ENCODE data around the gene ARHGEF28. TPM values are rescaled to one million over a fixed set of nuclear protein-coding genes. Genes with fewer than 3 reads are reported as not detected.

The ARHGEF28 gene
- total RNA-seq, 1 donor from 2014 or later: 2.1 TPM

GRCh38 chr5:73623901-73624404 is 2.0 kb upstream of the ARHGEF28 start:
- H3K9me3 ChIP-seq (replicated peaks): no peaks in the 10 kb centered on the region
- H3K27me3 ChIP-seq (ENCODE audit: low read depth): peaks cover 24% of the 10 kb centered on the region
- peaks cover 19% of the 10 kb centered on the region for H3K4me1 ChIP-seq
- H3K27ac ChIP-seq (replicated peaks): no peak overlapping the region
- intact Hi-C loops (cut with micrococcal nuclease): no loop called here
- DNase-seq: no peak
- H3K4me3 ChIP-seq: no peak overlapping the region
- no peaks in the 10 kb centered on the region for H3K36me3 ChIP-seq
- no peak for TF ChIP-seq CTCF (IDR thresholded peaks at IDR 0.05; ENCODE audit: borderline replicate concordance)

DNA sequence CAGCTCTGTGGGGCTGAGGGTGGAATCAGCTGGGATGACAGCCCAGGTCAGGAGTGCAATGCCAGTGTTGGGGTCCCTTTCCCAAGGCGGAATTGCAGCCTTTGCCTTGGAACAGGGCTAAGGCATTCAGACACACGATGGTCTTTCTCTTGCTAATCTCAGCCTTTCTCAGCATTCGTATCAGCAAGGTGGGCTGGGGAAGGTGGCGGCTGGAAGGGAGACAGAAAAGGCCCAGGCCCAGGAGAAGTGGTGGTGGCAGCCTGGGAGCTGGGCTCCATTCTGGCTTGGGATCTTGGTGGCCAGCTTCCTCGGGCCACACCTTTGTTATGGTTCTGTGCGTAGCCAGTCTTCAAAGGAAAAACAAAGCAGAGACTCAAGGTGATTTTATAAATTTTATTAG is 1.1 kb upstream of the ARHGEF28 start:
- Histone ChIP-seq H3K27ac (replicated peaks) (peak overlapping the region; percentile 76), H3K36me3 (no peaks in the 10 kb centered on the region), H3K4me3 (peak overlapping the region; percentile 75), H3K9me3 (replicated peaks) (no peaks in the 10 kb centered on the region), H3K4me1 (peaks cover 19% of the 10 kb centered on the region), H3K27me3 (ENCODE audit: low read depth) (peaks cover 33% of the 10 kb centered on the region)
- no peak for TF ChIP-seq CTCF (IDR thresholded peaks at IDR 0.05; ENCODE audit: borderline replicate concordance)
- intact Hi-C loops (cut with micrococcal nuclease): no loop called here
- no peak for DNase-seq

DNA sequence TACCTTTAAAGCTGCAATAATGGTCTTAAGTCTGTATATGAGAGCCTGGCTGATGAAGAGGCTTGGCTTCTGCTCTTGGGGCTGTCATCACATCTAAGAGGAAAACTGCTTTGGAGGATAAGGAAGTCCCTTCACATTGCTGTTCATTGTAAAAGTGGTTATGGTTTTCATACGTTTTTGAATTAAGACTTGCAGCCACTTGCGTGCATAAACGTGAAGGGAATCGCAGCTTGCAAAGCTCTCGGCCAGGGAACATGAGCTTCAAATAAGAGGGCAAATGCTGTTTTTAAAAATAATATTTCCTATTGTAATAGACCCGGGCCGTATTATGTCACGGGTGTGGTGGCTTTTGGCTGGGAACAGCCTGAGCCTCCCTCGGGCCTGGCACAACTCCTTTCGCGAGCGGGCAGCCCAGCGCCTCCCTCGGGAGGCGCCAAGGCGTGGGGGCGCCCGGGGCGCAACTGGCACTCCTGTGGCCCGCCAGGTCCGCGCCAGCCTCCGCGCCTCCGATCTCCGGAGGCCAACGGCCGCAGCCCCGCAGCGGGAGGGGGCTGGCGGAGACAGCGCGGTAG is 538 bp upstream of the ARHGEF28 start:
- no peak for TF ChIP-seq CTCF (IDR thresholded peaks at IDR 0.05; ENCODE audit: borderline replicate concordance)
- intact Hi-C loops (cut with micrococcal nuclease): no loop called here

DNA sequence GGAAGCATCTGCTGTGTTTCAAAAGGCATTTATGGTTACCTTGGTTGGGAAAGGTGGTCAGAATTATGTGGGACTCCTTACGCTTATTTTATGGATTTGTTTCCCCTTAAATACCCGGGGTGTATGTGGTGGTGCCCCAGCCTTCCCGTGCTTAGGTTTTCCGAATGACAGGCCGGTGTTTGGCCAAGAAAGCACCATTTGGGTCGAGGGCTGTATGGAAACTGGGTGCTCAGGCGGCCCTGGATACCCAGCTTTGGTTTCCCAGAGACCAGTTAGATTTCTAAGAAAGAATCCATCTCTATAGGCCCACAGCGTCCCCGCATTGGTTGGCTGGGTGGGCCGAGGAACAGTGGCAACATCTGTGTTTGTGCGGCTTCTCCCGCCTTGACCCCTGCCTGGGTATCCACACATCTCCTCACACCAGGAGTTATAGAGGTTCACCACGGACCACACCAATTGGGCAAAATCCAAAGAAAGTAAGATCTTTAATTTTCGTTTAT is 868 bp downstream of the ARHGEF28 start:
- no peak for DNase-seq
- H3K36me3 ChIP-seq: no peaks in the 10 kb centered on the region
- H3K27ac ChIP-seq (replicated peaks): peak overlapping the region; percentile 76
- peaks cover 51% of the 10 kb centered on the region for H3K27me3 ChIP-seq (ENCODE audit: low read depth)
- intact Hi-C loops (cut with micrococcal nuclease): no loop called here
- TF ChIP-seq CTCF (IDR thresholded peaks at IDR 0.05; ENCODE audit: borderline replicate concordance): no peak
- peak overlapping the region; percentile 75 for H3K4me3 ChIP-seq
- no peaks in the 10 kb centered on the region for H3K9me3 ChIP-seq (replicated peaks)
- peaks cover 19% of the 10 kb centered on the region for H3K4me1 ChIP-seq

More for the DNA sequence above, 538 bp upstream of the ARHGEF28 start:
- peak overlapping the region; percentile 75 for H3K4me3 ChIP-seq
- no peaks in the 10 kb centered on the region for H3K36me3 ChIP-seq
- peaks cover 19% of the 10 kb centered on the region for H3K4me1 ChIP-seq
- H3K27me3 ChIP-seq (ENCODE audit: low read depth): peaks cover 39% of the 10 kb centered on the region
- DNase-seq: peak; percentile 18
- H3K27ac ChIP-seq (replicated peaks): peak overlapping the region; percentile 76
- H3K9me3 ChIP-seq (replicated peaks): no peaks in the 10 kb centered on the region

DNA sequence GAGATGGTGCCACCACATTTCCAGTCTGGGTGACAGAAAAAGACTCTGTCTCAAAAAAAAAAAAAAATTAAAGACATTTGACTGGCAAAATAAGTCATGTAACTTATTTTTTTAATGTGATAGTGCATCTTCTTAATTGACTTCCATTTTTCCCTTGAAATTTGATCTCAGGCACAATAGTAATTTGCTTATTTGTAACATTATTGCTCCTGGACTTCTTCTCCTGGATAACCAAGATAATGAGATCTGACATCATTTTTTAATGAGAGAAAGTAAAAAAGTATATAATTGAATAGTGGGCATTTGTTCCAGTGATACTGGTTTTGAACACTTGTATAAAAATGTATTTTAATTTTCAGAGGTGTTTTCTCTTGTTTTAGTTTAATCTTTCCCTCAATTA is 3.5 kb downstream of the ARHGEF28 start:
- Histone ChIP-seq H3K4me1 (peaks cover 19% of the 10 kb centered on the region), H3K27me3 (ENCODE audit: low read depth) (peaks cover 65% of the 10 kb centered on the region), H3K27ac (replicated peaks) (no peak overlapping the region), H3K9me3 (replicated peaks) (no peaks in the 10 kb centered on the region), H3K36me3 (no peaks in the 10 kb centered on the region), H3K4me3 (no peak overlapping the region)
- intact Hi-C loops (cut with micrococcal nuclease): no loop called here
- no peak for DNase-seq
- no peak for TF ChIP-seq CTCF (IDR thresholded peaks at IDR 0.05; ENCODE audit: borderline replicate concordance)
